ENCODE results near the gene INO80.
A peak's percentile ranks its signal among the peaks of the same experiment; 100 is the strongest.

INO80 gene

DNA sequence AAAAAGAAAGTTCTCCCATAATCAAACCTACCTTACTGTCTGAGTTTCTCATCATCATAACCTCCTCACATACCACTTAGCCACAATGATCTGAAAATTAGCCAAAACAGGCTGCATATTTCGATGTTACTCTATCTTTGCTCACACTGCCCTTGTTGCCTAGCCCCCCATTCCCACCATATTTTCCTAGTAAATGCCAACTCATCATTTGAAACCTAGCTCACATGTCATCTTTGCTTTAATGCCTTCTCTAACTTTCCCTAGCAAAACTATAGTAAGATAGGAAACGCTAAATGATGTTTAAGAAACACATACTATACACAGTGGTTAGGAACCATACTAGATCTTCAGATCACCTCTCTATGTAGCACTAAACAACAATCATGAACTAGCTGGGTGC, 64.9 kb downstream of the INO80 start:
- no peak for DNase-seq (ENCODE audit: low read depth in 2 of 2)
- H3K4me3 ChIP-seq (replicated peaks in 1 of 2; ENCODE audit: low read depth in 2 of 2, low read length in 2 of 2), result no peak overlapping the region
- TF ChIP-seq, protein P1, sequence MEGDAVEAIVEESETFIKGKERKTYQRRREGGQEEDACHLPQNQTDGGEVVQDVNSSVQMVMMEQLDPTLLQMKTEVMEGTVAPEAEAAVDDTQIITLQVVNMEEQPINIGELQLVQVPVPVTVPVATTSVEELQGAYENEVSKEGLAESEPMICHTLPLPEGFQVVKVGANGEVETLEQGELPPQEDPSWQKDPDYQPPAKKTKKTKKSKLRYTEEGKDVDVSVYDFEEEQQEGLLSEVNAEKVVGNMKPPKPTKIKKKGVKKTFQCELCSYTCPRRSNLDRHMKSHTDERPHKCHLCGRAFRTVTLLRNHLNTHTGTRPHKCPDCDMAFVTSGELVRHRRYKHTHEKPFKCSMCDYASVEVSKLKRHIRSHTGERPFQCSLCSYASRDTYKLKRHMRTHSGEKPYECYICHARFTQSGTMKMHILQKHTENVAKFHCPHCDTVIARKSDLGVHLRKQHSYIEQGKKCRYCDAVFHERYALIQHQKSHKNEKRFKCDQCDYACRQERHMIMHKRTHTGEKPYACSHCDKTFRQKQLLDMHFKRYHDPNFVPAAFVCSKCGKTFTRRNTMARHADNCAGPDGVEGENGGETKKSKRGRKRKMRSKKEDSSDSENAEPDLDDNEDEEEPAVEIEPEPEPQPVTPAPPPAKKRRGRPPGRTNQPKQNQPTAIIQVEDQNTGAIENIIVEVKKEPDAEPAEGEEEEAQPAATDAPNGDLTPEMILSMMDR (IDR thresholded peaks at IDR 0.05; ENCODE audit: low read depth, low read length), result no peak

DNA sequence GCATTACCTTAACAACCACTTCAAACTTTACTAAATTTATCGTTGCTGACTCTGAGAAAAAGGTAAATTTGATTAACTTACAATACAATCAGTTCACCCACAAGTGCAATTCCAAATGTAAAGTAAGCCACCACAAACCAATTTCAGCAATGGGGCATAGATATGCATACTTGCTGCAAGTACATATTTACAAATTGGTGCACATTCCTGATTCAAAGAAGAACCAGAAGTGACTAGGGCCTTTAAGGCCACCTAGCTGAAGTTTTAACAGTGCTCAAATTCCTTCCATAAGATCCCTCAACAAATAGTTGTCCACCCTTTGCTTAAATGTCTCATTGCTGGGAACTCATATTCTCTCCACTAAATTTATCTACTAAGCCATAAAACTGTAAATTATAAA, 67.2 kb downstream of the INO80 start:
- TF ChIP-seq, protein P1 (IDR thresholded peaks at IDR 0.05; ENCODE audit: low read depth, low read length), result no peak
- no peak for DNase-seq (ENCODE audit: low read depth in 2 of 2)
- H3K4me3 ChIP-seq (replicated peaks in 1 of 2; ENCODE audit: low read depth in 2 of 2, low read length in 2 of 2), result no peak overlapping the region

DNA sequence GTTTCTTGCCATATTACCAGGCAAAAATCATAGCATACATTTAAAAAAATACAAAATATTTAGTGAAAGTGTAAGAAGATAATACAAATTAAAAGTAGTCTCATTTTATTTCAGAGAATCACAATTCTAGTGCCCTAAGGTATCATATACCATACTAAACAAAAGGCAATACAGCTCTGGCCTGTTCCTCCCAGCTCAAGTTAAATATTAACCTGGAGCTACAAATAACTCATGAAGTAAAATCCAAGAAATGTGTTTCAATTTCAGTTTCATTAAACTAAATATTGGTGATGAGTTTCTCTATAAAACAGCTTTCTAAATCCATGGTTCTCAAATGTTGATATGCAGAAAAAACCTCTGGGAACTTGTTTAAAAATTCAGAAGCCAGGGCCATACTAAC, 67.7 kb downstream of the INO80 start:
- DNase-seq (ENCODE audit: low read depth in 2 of 2), result no peak
- TF ChIP-seq, protein P1 (IDR thresholded peaks at IDR 0.05; ENCODE audit: low read depth, low read length), result no peak
- no peak overlapping the region for H3K4me3 ChIP-seq (replicated peaks in 1 of 2; ENCODE audit: low read depth in 2 of 2, low read length in 2 of 2)

DNA sequence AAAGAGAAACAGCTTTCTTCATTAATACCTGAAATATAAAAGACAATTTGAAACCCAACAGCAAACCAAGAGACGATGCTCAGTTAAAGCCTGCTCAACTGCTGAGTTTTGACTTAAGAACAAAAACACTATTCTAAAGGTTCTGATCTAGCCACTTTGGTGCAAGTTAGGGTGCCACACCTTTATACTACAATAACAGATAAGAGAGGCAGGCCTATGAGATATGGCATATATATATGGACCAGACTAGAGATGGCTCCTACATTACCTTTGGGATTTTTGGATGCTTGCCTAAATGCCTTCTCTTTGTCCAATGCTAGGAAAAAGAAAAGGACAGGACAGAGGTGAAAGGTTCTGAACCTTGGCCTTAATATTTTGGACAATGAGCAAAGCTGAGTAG, 68.6 kb downstream of the INO80 start:
- H3K4me3 ChIP-seq (replicated peaks in 1 of 2; ENCODE audit: low read depth in 2 of 2, low read length in 2 of 2), result no peak overlapping the region
- TF ChIP-seq, protein P1 (IDR thresholded peaks at IDR 0.05; ENCODE audit: low read depth, low read length), result no peak
- no peak for DNase-seq (ENCODE audit: low read depth in 2 of 2)

DNA sequence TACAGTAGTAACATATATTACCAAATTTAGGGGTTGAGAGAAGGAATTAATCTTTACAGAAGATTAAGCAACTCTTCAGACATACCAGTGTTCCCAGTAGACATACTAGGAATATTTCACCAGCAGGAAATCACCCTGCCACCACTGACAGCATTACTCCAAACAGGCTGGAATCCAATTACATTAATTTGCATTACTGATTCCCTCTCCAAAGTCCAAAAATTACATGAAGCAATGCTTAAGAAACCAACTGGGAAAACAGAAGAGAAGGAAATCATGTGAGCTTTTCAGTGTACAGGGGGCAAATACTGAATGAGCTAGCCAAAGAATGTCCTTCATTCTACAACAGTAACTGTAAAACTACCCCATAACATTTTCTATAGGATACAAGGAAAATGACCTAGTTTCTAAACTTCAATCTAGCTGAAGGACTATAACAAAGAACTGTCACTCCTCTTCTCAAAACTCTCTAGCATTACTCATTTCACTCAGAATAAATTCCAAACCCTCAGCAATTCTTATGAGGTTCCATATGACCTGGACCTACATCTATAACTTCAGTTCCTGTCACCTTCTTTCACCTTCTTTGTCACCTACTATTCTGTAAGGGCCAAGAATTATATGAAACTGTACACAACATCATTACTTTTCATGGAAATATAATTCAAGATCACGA, 72.7 kb downstream of the INO80 start:
- TF ChIP-seq, protein P1 (IDR thresholded peaks at IDR 0.05; ENCODE audit: low read depth, low read length), result no peak
- peak; percentile 80 to 91 for DNase-seq (ENCODE audit: low read depth in 2 of 2)
- H3K4me3 ChIP-seq (replicated peaks in 1 of 2; ENCODE audit: low read depth in 2 of 2, low read length in 2 of 2), result no peak overlapping the region

DNA sequence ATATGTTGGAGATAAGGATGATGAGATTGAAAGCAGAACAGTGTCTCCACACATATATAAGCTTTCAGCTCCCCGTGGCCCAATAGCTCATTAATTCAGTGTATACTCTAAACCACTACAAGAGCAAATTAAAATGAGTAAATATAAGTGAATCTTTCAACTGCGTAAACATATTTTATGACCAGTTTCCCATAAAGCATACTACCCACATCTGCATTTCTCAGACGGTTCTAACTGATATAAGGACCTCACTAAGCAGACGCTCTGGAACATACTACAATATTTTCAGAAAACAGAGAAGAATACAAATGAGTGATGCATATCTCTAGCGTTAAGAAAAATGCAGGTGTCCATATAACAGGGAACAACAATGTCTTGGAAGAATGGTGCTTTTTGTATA, 73.2 kb downstream of the INO80 start:
- DNase-seq (ENCODE audit: low read depth in 2 of 2), result no peak
- TF ChIP-seq, protein P1 (IDR thresholded peaks at IDR 0.05; ENCODE audit: low read depth, low read length), result no peak
- H3K4me3 ChIP-seq (replicated peaks in 1 of 2; ENCODE audit: low read depth in 2 of 2, low read length in 2 of 2), result no peak overlapping the region

DNA sequence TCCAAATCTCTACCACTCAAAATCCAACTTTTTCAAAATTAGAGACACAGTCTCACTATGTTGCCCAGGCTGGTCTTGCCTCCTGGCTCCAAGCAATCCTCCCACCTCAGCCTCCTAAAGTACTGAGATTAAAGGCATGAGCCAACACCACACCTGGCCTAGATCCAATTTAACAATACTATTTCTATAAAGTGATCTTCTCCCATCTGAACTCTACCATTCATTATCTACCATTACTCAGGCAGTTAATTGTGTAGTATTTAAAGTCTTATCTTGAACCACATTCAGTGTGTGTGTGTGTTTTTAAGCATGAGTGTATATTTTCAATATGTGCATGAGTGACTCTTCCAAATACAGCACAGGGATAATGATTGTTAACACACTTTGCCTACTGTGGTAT, 77.0 kb downstream of the INO80 start:
- no peak overlapping the region for H3K4me3 ChIP-seq (replicated peaks in 1 of 2; ENCODE audit: low read depth in 2 of 2, low read length in 2 of 2)
- no peak for DNase-seq (ENCODE audit: low read depth in 2 of 2)
- TF ChIP-seq, protein P1 (IDR thresholded peaks at IDR 0.05; ENCODE audit: low read depth, low read length), result no peak
